H9 (cell line): Measurements from ENCODE around the gene PPFIBP2. TPM values are rescaled to one million over a fixed set of nuclear protein-coding genes. Genes with fewer than 3 reads are reported as not detected.

Source experiments
- DNase-seq: peaks from one replicate; pipeline ENCODE4 v3.0.0-alpha.2; 2017
- H2AFZ ChIP-seq: one replicate; pipeline ENCODE4 v1.6.1; 2013; ENCODE audit warnings: mild to moderate bottlenecking, low read length, control low read depth, moderate library complexity
- H2AK5ac ChIP-seq: 2 replicates; pipeline ENCODE4 v1.6.1; 2013; ENCODE audit warnings: low read length, control low read depth, mixed read lengths; ENCODE audit not compliant: insufficient read length
- H2BK120ac ChIP-seq: one replicate; pipeline ENCODE4 v1.6.1; 2013; ENCODE audit warnings: low read depth, mild to moderate bottlenecking, low read length, control low read depth, inconsistent platforms; ENCODE audit not compliant: poor library complexity, severe bottlenecking
- H2BK12ac ChIP-seq: 2 replicates; pipeline ENCODE4 v1.6.1; 2013; ENCODE audit warnings: low read length, control low read depth, mixed read lengths, low read depth; ENCODE audit not compliant: insufficient read length
- H2BK15ac ChIP-seq: 2 replicates; pipeline ENCODE4 v1.6.1; 2013; ENCODE audit warnings: low read depth, low read length, control low read depth
- H2BK20ac ChIP-seq: one replicate; pipeline ENCODE4 v1.6.1; 2013; ENCODE audit warnings: low read depth, mild to moderate bottlenecking, low read length, control low read depth, inconsistent platforms; ENCODE audit not compliant: poor library complexity, severe bottlenecking
- H2BK5ac ChIP-seq: 2 replicates; pipeline ENCODE4 v1.6.1; 2013; ENCODE audit warnings: low read length, control low read depth, mixed read lengths; ENCODE audit not compliant: insufficient read length
- H3K14ac ChIP-seq: 2 replicates; pipeline ENCODE4 v1.6.1; 2013; ENCODE audit warnings: low read length, control low read depth; ENCODE audit not compliant: insufficient read depth
- H3K18ac ChIP-seq: 2 replicates; pipeline ENCODE4 v1.6.1; 2013; ENCODE audit warnings: low read depth, mild to moderate bottlenecking, mixed read lengths, low read length, control low read depth; ENCODE audit not compliant: insufficient read length
- H3K23ac ChIP-seq: 2 replicates; pipeline ENCODE4 v1.6.1; 2013; ENCODE audit warnings: low read length, control low read depth, mixed read lengths, low read depth; ENCODE audit not compliant: insufficient read length
- H3K23me2 ChIP-seq: 2 replicates; pipeline ENCODE4 v1.6.1; 2013; ENCODE audit warnings: low read depth, mild to moderate bottlenecking, mixed read lengths, low read length, control low read depth; ENCODE audit not compliant: insufficient read length, poor library complexity, severe bottlenecking
- H3K27ac ChIP-seq: 2 replicates; pipeline ENCODE4 v1.5.1; 2013; ENCODE audit warnings: low read length, control low read depth, mixed read lengths, low read depth; ENCODE audit not compliant: insufficient read length
- H3K27me3 ChIP-seq: 2 replicates; pipeline ENCODE4 v1.6.1; 2013; ENCODE audit warnings: low read length, control low read depth, inconsistent platforms; ENCODE audit not compliant: insufficient read depth
- H3K4ac ChIP-seq: 2 replicates; pipeline ENCODE4 v1.6.1; 2013; ENCODE audit warnings: low read depth, mild to moderate bottlenecking, control low read depth, inconsistent platforms, low read length, moderate library complexity
- H3K4me1 ChIP-seq: 2 replicates; pipeline ENCODE4 v1.6.1; 2013; ENCODE audit warnings: low read length, control low read depth, inconsistent platforms; ENCODE audit not compliant: insufficient read depth
- H3K4me2 ChIP-seq: 2 replicates; pipeline ENCODE4 v1.6.1; 2013; ENCODE audit warnings: low read length, control low read depth, mixed read lengths; ENCODE audit not compliant: insufficient read length, insufficient read depth
- H3K56ac ChIP-seq: 2 replicates; pipeline ENCODE4 v1.6.1; 2013; ENCODE audit warnings: low read depth, mild to moderate bottlenecking, mixed read lengths, low read length, control low read depth; ENCODE audit not compliant: insufficient read length
- H3K79me1 ChIP-seq: 2 replicates; pipeline ENCODE4 v1.6.1; 2013; ENCODE audit warnings: low read depth, mild to moderate bottlenecking, moderate library complexity, low read length, control low read depth, inconsistent platforms; ENCODE audit not compliant: insufficient read depth, poor library complexity, severe bottlenecking
- H3K79me2 ChIP-seq: 2 replicates; pipeline ENCODE4 v1.6.1; 2013; ENCODE audit warnings: low read length, control low read depth, inconsistent platforms; ENCODE audit not compliant: insufficient read depth
- H3K9ac ChIP-seq: 2 replicates; pipeline ENCODE4 v1.6.1; 2013; ENCODE audit warnings: low read length, control low read depth, mixed read lengths; ENCODE audit not compliant: insufficient read length; ENCODE audit errors: extremely low read depth
- H3K9me3 ChIP-seq: one replicate; pipeline ENCODE4 v1.6.1; 2013; ENCODE audit warnings: low read depth, low read length, inconsistent platforms; ENCODE audit not compliant: control insufficient read depth
- H3T11ph ChIP-seq: one replicate; pipeline ENCODE4 v1.6.1; 2013; ENCODE audit warnings: mild to moderate bottlenecking, low read length, control low read depth, inconsistent platforms
- H4K20me1 ChIP-seq: one replicate; pipeline ENCODE4 v1.6.1; 2013; ENCODE audit not compliant: control insufficient read depth, insufficient read length, insufficient read depth
- H4K5ac ChIP-seq: 2 replicates; pipeline ENCODE4 v1.6.1; 2013; ENCODE audit warnings: low read depth, mild to moderate bottlenecking, mixed read lengths, low read length, control low read depth; ENCODE audit not compliant: insufficient read length
- H4K8ac ChIP-seq: replicated peaks from 2 replicates; pipeline ENCODE4 v1.6.1; 2013; ENCODE audit warnings: low read length, control low read depth, mixed read lengths, low read depth; ENCODE audit not compliant: insufficient read length
- H4K91ac ChIP-seq: 2 replicates; pipeline ENCODE4 v1.6.1; 2013; ENCODE audit warnings: low read depth, mild to moderate bottlenecking, moderate library complexity, mixed read lengths, low read length, control low read depth; ENCODE audit not compliant: insufficient read length
- H3K27ac Mint-ChIP-seq, 3 experiments: 2 replicates in 2 of 3; 3 replicates in 1 of 3; pipeline ENCODE4 v1.8.0; 2020 to 2021; ENCODE audit warnings: mixed read lengths in 3 of 3, mild to moderate bottlenecking in 1 of 3, moderate library complexity in 1 of 3
- H3K27me3 Mint-ChIP-seq: 2 replicates; pipeline ENCODE4 v1.8.0; 2021; ENCODE audit warnings: low read depth, mild to moderate bottlenecking, moderate library complexity, mixed read lengths
- H3K36me3 Mint-ChIP-seq, 3 experiments: 2 replicates in 2 of 3; 3 replicates in 1 of 3; pipeline ENCODE4 v1.8.0; 2020 to 2021; ENCODE audit warnings: low read depth in 3 of 3, mixed read lengths in 3 of 3; ENCODE audit not compliant: insufficient read depth in 1 of 3
- H3K4me1 Mint-ChIP-seq, 2 experiments: 2 replicates each; pipeline ENCODE4 v1.8.0; 2020; ENCODE audit warnings: mixed read lengths in 2 of 2
- H3K4me3 Mint-ChIP-seq, 2 experiments: 2 replicates in 1 of 2; 3 replicates in 1 of 2; pipeline ENCODE4 v1.8.0; 2020 to 2021; ENCODE audit warnings: mild to moderate bottlenecking in 2 of 2, mixed read lengths in 2 of 2, moderate library complexity in 1 of 2
- H3K9me3 Mint-ChIP-seq, 2 experiments: 2 replicates in 1 of 2; 3 replicates in 1 of 2; pipeline ENCODE4 v1.8.0; 2020; ENCODE audit warnings: mild to moderate bottlenecking in 2 of 2, mixed read lengths in 2 of 2, moderate library complexity in 1 of 2
- WGBS: extraction: QIAGEN DNeasy Blood & Tissue Kit; methylation state at CpG from one replicate; pipeline ENCODE4 v1.1.7; 2013; ENCODE audit warnings: missing lambda C conversion rate, low lambda C conversion rate, mixed read lengths; ENCODE audit not compliant: insufficient read length; ENCODE audit errors: extremely low coverage; 5-methylcytosine and 5-hydroxymethylcytosine counted together
- total RNA-seq: library from RNA; stranded (reverse); gene quantifications from 2 replicates; pipeline ENCODE4 v1.2.1, GENCODE V29; 2021
- TF ChIP-seq, protein P1 (sequence below): fragments of 200-600 bp; sonication (generic); conservative IDR thresholded peaks from 3 replicates; pipeline ENCODE4 v1.8.0; 2021; ENCODE audit warnings: antibody characterized with exemption, mild to moderate bottlenecking

Gene PPFIBP2
- total RNA-seq, 1 experiment from 2014 or later: 8.3 TPM

DNA sequence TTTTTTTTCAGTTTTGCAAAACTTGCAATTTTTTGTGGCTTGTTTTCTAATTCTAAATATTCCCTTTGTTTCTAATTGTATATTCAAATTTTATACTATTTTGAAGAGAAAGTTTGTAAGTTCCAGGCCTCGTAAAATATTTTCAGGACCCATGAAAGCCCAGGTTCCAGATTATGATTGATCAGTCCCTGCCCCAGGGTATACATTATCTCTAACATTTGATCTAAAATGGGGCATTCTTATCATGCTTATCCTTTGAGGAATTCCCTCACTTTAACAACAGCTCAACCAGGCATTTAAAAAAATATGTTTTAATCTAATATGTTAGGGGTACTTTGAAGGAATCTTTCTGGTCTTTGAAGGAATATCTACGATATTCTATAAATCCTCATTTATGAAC lies 133.1 kb downstream of the PPFIBP2 start:
- Mint-ChIP-seq H3K36me3 (peaks cover 2 to 45% (median 17%) of the 10 kb centered on the region in 3 experiments), H3K27me3 (no peaks in the 10 kb centered on the region), H3K4me3 (no peak overlapping the region), H3K9me3 (no peaks in the 10 kb centered on the region), H3K4me1 (0 out of 4 replicates have a peak, but pooled peaks cover 0 to 8% of the 10 kb centered on the region in 2 experiments), H3K27ac (no peak overlapping the region)
- DNase-seq: no peak
- Histone ChIP-seq H2AFZ (no peak overlapping the region), H3K79me1 (no peaks in the 10 kb centered on the region), H2AK5ac (no peak overlapping the region), H3K4me1 (no peaks in the 10 kb centered on the region), H3K23me2 (no peaks in the 10 kb centered on the region), H4K91ac (no peak overlapping the region), H3T11ph (no peak overlapping the region), H3K9ac (no peak overlapping the region), H3K27ac (no peak overlapping the region), H3K4me2 (no peak overlapping the region), H4K20me1 (no peaks in the 10 kb centered on the region), H3K4ac (no peak overlapping the region), H2BK120ac (no peak overlapping the region), H2BK20ac (no peak overlapping the region), H3K79me2 (no peaks in the 10 kb centered on the region), H3K56ac (no peak overlapping the region), H4K8ac (no peak overlapping the region), H2BK15ac (no peak overlapping the region), H3K14ac (no peak overlapping the region), H3K27me3 (no peaks in the 10 kb centered on the region), H2BK12ac (no peak overlapping the region), H3K9me3 (no peaks in the 10 kb centered on the region), H3K18ac (no peak overlapping the region), H4K5ac (no peak overlapping the region), H3K23ac (no peak overlapping the region), H2BK5ac (no peak overlapping the region)
- TF ChIP-seq, protein P1, sequence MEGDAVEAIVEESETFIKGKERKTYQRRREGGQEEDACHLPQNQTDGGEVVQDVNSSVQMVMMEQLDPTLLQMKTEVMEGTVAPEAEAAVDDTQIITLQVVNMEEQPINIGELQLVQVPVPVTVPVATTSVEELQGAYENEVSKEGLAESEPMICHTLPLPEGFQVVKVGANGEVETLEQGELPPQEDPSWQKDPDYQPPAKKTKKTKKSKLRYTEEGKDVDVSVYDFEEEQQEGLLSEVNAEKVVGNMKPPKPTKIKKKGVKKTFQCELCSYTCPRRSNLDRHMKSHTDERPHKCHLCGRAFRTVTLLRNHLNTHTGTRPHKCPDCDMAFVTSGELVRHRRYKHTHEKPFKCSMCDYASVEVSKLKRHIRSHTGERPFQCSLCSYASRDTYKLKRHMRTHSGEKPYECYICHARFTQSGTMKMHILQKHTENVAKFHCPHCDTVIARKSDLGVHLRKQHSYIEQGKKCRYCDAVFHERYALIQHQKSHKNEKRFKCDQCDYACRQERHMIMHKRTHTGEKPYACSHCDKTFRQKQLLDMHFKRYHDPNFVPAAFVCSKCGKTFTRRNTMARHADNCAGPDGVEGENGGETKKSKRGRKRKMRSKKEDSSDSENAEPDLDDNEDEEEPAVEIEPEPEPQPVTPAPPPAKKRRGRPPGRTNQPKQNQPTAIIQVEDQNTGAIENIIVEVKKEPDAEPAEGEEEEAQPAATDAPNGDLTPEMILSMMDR: no peak
- WGBS: no CpG with 5 or more reads among the region's 2 CpGs
